ENCODE measurements around the gene ANO6.

ANO6 gene

GRCh38 chr12:45284096-45284901, 68.4 kb downstream of the ANO6 start:
- peak; percentile 28 for DNase-seq

GRCh38 chr12:45285717-45286116, 69.8 kb downstream of the ANO6 start:
- DNase-seq: no peak

- no peak for DNase-seq
These were observed 70.7 kb downstream of the ANO6 start for GRCh38 chr12:45286621-45287020.

GRCh38 chr12:45289245-45290215, 73.6 kb downstream of the ANO6 start:
- no peak for DNase-seq

GRCh38 chr12:45290216-45290605, 74.3 kb downstream of the ANO6 start:
- DNase-seq: no peak

GRCh38 chr12:45291518-45291917, 75.6 kb downstream of the ANO6 start:
- no peak for DNase-seq

- DNase-seq: no peak
These were observed 76.7 kb downstream of the ANO6 start for GRCh38 chr12:45292486-45293195.

- DNase-seq: no peak
These were observed 79.0 kb downstream of the ANO6 start for GRCh38 chr12:45294906-45295305.

- no peak for DNase-seq
These were observed 80.2 kb downstream of the ANO6 start for GRCh38 chr12:45296046-45296586.

GRCh38 chr12:45298047-45298446, 82.2 kb downstream of the ANO6 start:
- DNase-seq: no peak

- DNase-seq: no peak
These were observed 83.1 kb downstream of the ANO6 start for GRCh38 chr12:45298721-45299692.

GRCh38 chr12:45302621-45303369, 86.9 kb downstream of the ANO6 start:
- DNase-seq: peak; percentile 18

- no peak for DNase-seq
These were observed 88.0 kb downstream of the ANO6 start for GRCh38 chr12:45303945-45304344.

- DNase-seq: no peak
These were observed 88.8 kb downstream of the ANO6 start for GRCh38 chr12:45304514-45305178.

GRCh38 chr12:45305907-45306306, 90.0 kb downstream of the ANO6 start:
- no peak for DNase-seq

GRCh38 chr12:45309836-45310626, 94.1 kb downstream of the ANO6 start:
- DNase-seq: no peak

- DNase-seq: no peak
These were observed 94.7 kb downstream of the ANO6 start for GRCh38 chr12:45310627-45310968.

- no peak for DNase-seq
These were observed 96.1 kb downstream of the ANO6 start for GRCh38 chr12:45312012-45312411.

GRCh38 chr12:45314770-45315169, 98.9 kb downstream of the ANO6 start:
- no peak for DNase-seq

- DNase-seq: no peak
These were observed 99.6 kb downstream of the ANO6 start for GRCh38 chr12:45315462-45315861.
